Medulla oblongata (tissue), 1 donor: ENCODE data around the gene PCDHA4.

ENCODE experiments used
- DNase-seq: peaks from one replicate; pipeline ENCODE4 v3.0.0-alpha.2; 2015; ENCODE audit errors: extremely low spot score

Gene PCDHA4

GRCh38 chr5:140855772-140856674 is 49.2 kb downstream of the PCDHA4 start, which contains the start of gene PCDHA10:
Gene PCDHA10 (plus strand): TSS chr5:140855897. CDS start chr5:140856049, 152 bp downstream.
- peak; percentile 85 for DNase-seq

GRCh38 chr5:140857177-140857986 is 50.5 kb downstream of the PCDHA4 start:
- no peak for DNase-seq

GRCh38 chr5:140857987-140858240 is 51.0 kb downstream of the PCDHA4 start:
- DNase-seq = no peak

- no peak for DNase-seq
These were observed 55.8 kb downstream of the PCDHA4 start for GRCh38 chr5:140862441-140863295.
